SK-N-SH (cell line): ENCODE data around the gene BEST1.

Experiments
- CTCF ChIP-seq: fragments of 200-600 bp; sonication (generic); IDR thresholded peaks from 2 replicates; pipeline ENCODE4 v1.6.1; 2017; ENCODE audit warnings: antibody characterized with exemption, mild to moderate bottlenecking, moderate library complexity
- EP300 ChIP-seq, 2 experiments: IDR thresholded peaks; 2 replicates each; pipeline versions ENCODE4 v1.4.0 to v1.6.1; 2012; ENCODE audit warnings: borderline replicate concordance in 1 of 2, low read depth in 1 of 2, low read length in 1 of 2
- MAX ChIP-seq: IDR thresholded peaks from 2 replicates; pipeline ENCODE4 v1.4.0; 2012; ENCODE audit warnings: low read depth

- TF ChIP-seq EP300 (IDR thresholded peaks at IDR 0.05; ENCODE audit: borderline replicate concordance in 1 of 2, low read depth in 1 of 2, low read length in 1 of 2) (no peak), CTCF (no peak), MAX (no peak)
These were observed 44.8 kb downstream of the BEST1 start for GRCh38 chr11:61994981-61995380.
